ENCODE results near the gene OPTC.

DNA sequence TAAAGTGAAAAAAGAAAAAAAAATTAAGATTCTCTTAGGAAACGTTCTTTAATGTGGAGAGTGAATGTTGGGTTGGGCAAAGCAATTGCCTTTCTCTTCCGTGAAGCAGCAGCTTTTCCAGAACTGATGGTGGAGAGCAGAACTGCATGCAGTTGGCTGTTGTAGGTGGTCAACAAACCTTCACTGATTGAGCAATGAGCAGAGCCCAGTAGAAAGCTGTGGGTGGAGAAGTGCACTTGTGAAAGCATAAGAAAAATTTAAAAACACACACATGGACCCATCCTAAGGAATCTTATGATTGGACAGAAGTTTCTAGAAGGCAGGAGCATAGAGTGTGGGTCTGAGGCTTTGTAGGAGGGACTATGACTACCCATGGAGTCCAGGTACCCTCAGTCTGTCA lies 13.9 kb upstream of the OPTC start:
- TF ChIP-seq CTCF (IDR thresholded peaks at IDR 0.05; ENCODE audit: low read length) (no peak), EZH2 (optimal IDR thresholded peaks at IDR 0.05; ENCODE audit: low read depth, low read length) (no peak)
